ENCODE data around the gene HAAO. TPM values are rescaled to one million over a fixed set of nuclear protein-coding genes. Genes with fewer than 3 reads are reported as not detected.

HAAO gene
- total and polyA plus RNA-seq, 2 donors (not counting 3 experiments of a cell fraction or from before 2014, with no cell fraction given): 0.82 to 1.1 TPM

GRCh38 chr2:42725657-42726056 is 66.7 kb downstream of the HAAO start:
- H3K4me1 ChIP-seq (ENCODE audit: control insufficient read depth, extremely low read depth, insufficient read depth, low read length): no peaks in the 10 kb centered on the region
- H3K9me1 ChIP-seq (replicated peaks; ENCODE audit: control insufficient read depth, extremely low read depth, insufficient read depth, low read length): no peaks in the 10 kb centered on the region
- peaks cover 0 to 3% of the 10 kb centered on the region in 2 experiments for H3K36me3 ChIP-seq (ENCODE audit: control insufficient read depth in 2 of 2, extremely low read depth in 1 of 2, insufficient read depth in 2 of 2, low read length in 2 of 2)
- H3K27me3 ChIP-seq (ENCODE audit: control insufficient read depth in 2 of 2, insufficient read depth in 2 of 2, low read length in 2 of 2): no peaks in the 10 kb centered on the region
- no peak overlapping the region for H3K27ac ChIP-seq (ENCODE audit: insufficient read depth, low read depth, low read length)
- no peaks in the 10 kb centered on the region for H3K9me3 ChIP-seq (replicated peaks; ENCODE audit: control insufficient read depth, insufficient read depth, low read length)
- DNase-seq (ENCODE audit: low read depth, low spot score) (no peak), FAIRE-seq (no peak)
- BruUV-seq (replicated peaks): no TSS peak
- no peak overlapping the region for H3K4me2 ChIP-seq (ENCODE audit: insufficient read depth, low read length)
- dilution Hi-C loops (cut with MboI; ENCODE audit: extremely low pct_ligation_motif_present, low sequenced_read_pairs): no loop called here
- intact Hi-C loops (cut with micrococcal nuclease): no loop called here
- POLR2A ChIA-PET: no interaction called here
- TF ChIP-seq GATA2 (IDR thresholded peaks at IDR 0.05; ENCODE audit: insufficient read depth, insufficient read length, low read depth, low read length) (no peak), FOS (IDR thresholded peaks at IDR 0.05; ENCODE audit: borderline replicate concordance, insufficient read depth, low read length) (no peak), POLR2AphosphoS5 (IDR thresholded peaks at IDR 0.05; ENCODE audit: insufficient read depth, low read depth, low read length) (no peak)
- no peaks in the 10 kb centered on the region for H4K20me1 ChIP-seq (replicated peaks; ENCODE audit: control insufficient read depth, extremely low read depth, insufficient read depth, low read length)
- no peak overlapping the region for H2AFZ ChIP-seq (ENCODE audit: low read depth, low read length)
- CTCF ChIA-PET: interaction anchor here (1.4 to 1.6 kb wide), 2 partner anchors 10 to 15 kb away, joined by 3 to 4 read pairs; no protein-coding TSS in a partner anchor
- H3K9ac ChIP-seq (replicated peaks; ENCODE audit: extremely low read depth, insufficient read depth, low read length): no peak overlapping the region
- no peak overlapping the region for H3K4me3 ChIP-seq (replicated peaks in 1 of 3; ENCODE audit: insufficient read depth in 1 of 3, low read depth in 1 of 3, low read length in 3 of 3)
- no peaks in the 10 kb centered on the region for H3K79me2 ChIP-seq (ENCODE audit: control insufficient read depth, insufficient read depth, low read length)

GRCh38 chr2:42724886-42725285 is 67.5 kb downstream of the HAAO start:
- Histone ChIP-seq H3K36me3 (ENCODE audit: control insufficient read depth in 2 of 2, extremely low read depth in 1 of 2, insufficient read depth in 2 of 2, low read length in 2 of 2) (peaks cover 0 to 3% of the 10 kb centered on the region in 2 experiments), H3K4me3 (replicated peaks in 1 of 3; ENCODE audit: insufficient read depth in 1 of 3, low read depth in 1 of 3, low read length in 3 of 3) (no peak overlapping the region), H2AFZ (ENCODE audit: low read depth, low read length) (no peak overlapping the region), H3K9me3 (replicated peaks; ENCODE audit: control insufficient read depth, insufficient read depth, low read length) (no peaks in the 10 kb centered on the region), H4K20me1 (replicated peaks; ENCODE audit: control insufficient read depth, extremely low read depth, insufficient read depth, low read length) (no peaks in the 10 kb centered on the region), H3K9me1 (replicated peaks; ENCODE audit: control insufficient read depth, extremely low read depth, insufficient read depth, low read length) (no peaks in the 10 kb centered on the region), H3K79me2 (ENCODE audit: control insufficient read depth, insufficient read depth, low read length) (no peaks in the 10 kb centered on the region), H3K9ac (replicated peaks; ENCODE audit: extremely low read depth, insufficient read depth, low read length) (no peak overlapping the region), H3K4me2 (ENCODE audit: insufficient read depth, low read length) (no peak overlapping the region), H3K4me1 (ENCODE audit: control insufficient read depth, extremely low read depth, insufficient read depth, low read length) (no peaks in the 10 kb centered on the region), H3K27me3 (ENCODE audit: control insufficient read depth in 2 of 2, insufficient read depth in 2 of 2, low read length in 2 of 2) (no peaks in the 10 kb centered on the region), H3K27ac (ENCODE audit: insufficient read depth, low read depth, low read length) (no peak overlapping the region)
- ChIA-PET POLR2A (no interaction called here), CTCF (interaction anchor here (1.4 to 1.6 kb wide), 2 partner anchors 9 to 14 kb away, joined by 3 to 4 read pairs; no protein-coding TSS in a partner anchor)
- FAIRE-seq (no peak), DNase-seq (ENCODE audit: low read depth, low spot score) (no peak)
- dilution Hi-C loops (cut with MboI; ENCODE audit: extremely low pct_ligation_motif_present, low sequenced_read_pairs): no loop called here
- BruUV-seq (replicated peaks): no TSS peak
- intact Hi-C loops (cut with micrococcal nuclease): no loop called here
- no peak for TF ChIP-seq POLR2AphosphoS5 (IDR thresholded peaks at IDR 0.05; ENCODE audit: insufficient read depth, low read depth, low read length)
- TF ChIP-seq MAX (IDR thresholded peaks at IDR 0.05; ENCODE audit: insufficient read depth, insufficient read length): no peak
- TF ChIP-seq GATA2 (IDR thresholded peaks at IDR 0.05; ENCODE audit: insufficient read depth, insufficient read length, low read depth, low read length): no peak
- no peak for TF ChIP-seq EZH2 (IDR thresholded peaks at IDR 0.05; ENCODE audit: borderline replicate concordance, low read depth, low read length, severe bottlenecking)
- no peak for TF ChIP-seq POLR2A (IDR thresholded peaks at IDR 0.05; ENCODE audit: low read depth, low read length)
- no peak for TF ChIP-seq JUN (IDR thresholded peaks at IDR 0.05; ENCODE audit: borderline replicate concordance, insufficient read depth, insufficient read length, low read depth)
- TF ChIP-seq CTCF (IDR thresholded peaks at IDR 0.05; ENCODE audit: extremely low read depth in 1 of 2, insufficient read depth in 1 of 2, low read depth in 1 of 2, low read length in 2 of 2): no peak
- TF ChIP-seq FOS (IDR thresholded peaks at IDR 0.05; ENCODE audit: borderline replicate concordance, insufficient read depth, low read length): no peak
- TF ChIP-seq MYC (IDR thresholded peaks at IDR 0.05; ENCODE audit: low read depth, low read length): no peak
